ENCODE measurements around the gene ARMC3. TPM values are rescaled to one million over a fixed set of nuclear protein-coding genes. Genes with fewer than 3 reads are reported as not detected.

The ARMC3 gene, protein sequence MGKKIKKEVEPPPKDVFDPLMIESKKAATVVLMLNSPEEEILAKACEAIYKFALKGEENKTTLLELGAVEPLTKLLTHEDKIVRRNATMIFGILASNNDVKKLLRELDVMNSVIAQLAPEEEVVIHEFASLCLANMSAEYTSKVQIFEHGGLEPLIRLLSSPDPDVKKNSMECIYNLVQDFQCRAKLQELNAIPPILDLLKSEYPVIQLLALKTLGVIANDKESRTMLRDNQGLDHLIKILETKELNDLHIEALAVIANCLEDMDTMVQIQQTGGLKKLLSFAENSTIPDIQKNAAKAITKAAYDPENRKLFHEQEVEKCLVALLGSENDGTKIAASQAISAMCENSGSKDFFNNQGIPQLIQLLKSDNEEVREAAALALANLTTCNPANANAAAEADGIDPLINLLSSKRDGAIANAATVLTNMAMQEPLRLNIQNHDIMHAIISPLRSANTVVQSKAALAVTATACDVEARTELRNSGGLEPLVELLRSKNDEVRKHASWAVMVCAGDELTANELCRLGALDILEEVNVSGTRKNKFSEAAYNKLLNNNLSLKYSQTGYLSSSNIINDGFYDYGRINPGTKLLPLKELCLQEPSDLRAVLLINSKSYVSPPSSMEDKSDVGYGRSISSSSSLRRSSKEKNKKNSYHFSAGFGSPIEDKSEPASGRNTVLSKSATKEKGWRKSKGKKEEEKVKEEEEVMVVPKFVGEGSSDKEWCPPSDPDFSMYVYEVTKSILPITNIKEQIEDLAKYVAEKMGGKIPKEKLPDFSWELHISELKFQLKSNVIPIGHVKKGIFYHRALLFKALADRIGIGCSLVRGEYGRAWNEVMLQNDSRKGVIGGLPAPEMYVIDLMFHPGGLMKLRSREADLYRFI
- total RNA-seq (not detected in 2 replicates), polyA plus RNA-seq (not detected in 2 replicates), polyA minus RNA-seq (0.43 TPM in 1 of 2 replicates, not detected in the other)
- 2.0 TPM for total RNA-seq (2013)

DNA sequence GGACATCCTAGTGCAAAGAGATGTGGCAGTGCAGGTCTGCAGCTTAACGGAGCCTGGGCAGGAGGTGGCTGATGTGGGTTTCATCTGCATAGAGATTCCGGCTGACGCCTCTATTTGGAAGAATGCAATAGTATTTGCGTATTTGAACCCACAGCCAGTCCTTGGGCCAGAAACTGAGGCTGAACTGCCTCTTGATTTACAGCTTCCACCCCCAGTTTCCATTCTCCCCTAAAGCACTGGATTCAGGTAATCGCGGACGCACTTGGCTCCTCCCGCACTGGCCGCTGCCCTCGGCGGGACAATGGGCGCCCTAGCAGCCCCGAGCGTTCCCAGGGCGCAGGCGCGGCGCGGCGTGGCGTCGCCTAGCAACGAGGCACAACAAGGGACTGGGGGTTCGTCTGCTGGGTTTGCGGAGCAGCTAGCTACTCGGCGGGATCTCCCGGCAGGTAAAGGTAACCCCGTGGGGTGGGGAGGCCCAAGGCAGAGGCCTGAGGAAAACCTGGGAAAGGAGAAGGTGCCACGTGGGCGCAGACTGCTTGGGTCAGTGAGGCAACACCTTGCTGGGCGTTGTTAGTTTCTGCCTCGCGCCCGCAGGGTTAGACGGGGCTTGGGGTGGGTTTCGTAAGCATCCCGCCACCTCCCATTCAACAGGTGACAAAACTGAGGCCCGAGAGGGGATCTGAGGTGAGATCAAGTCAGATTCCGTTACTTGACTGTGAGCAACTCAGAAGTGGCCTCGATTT, at the start of gene ARMC3:
ARMC3 (plus strand) TSS at position 393 of the 743 bp plus-strand sequence. CDS start 3,944 bp downstream, outside the sequence.
- H3K27me3 Mint-ChIP-seq = peaks cover 11% of the 10 kb centered on the region
- H3K4me3 ChIP-seq (ENCODE audit: control extremely low read depth in 1 of 5, extremely low read depth in 1 of 5, insufficient read depth in 1 of 5, low read depth in 2 of 5, low read length in 4 of 5) = peak within 1 kb of the TSS in 4 of 5 experiments; percentile 24 to 61 (median 44)
- no peaks in the 10 kb centered on the region for H3K9me3 Mint-ChIP-seq (ENCODE audit: insufficient read depth)
- no peak within 1 kb of the TSS for H3K4me3 Mint-ChIP-seq
- peaks cover 18% of the 10 kb centered on the region for H3K4me1 Mint-ChIP-seq
- no peak within 1 kb of the TSS for H3K27ac Mint-ChIP-seq
- H3K79me2 ChIP-seq (ENCODE audit: control insufficient read depth, insufficient read depth, low read length) = no peaks in the 10 kb centered on the region
- peak within 1 kb of the TSS; percentile 76 for H3K4me2 ChIP-seq (replicated peaks; ENCODE audit: low read depth, low read length, poor library complexity, severe bottlenecking)
- H2AFZ ChIP-seq (ENCODE audit: insufficient read depth, low read depth, low read length, poor library complexity, severe bottlenecking) = peak within 1 kb of the TSS; percentile 72
- H3K4me1 ChIP-seq (ENCODE audit: control insufficient read depth in 2 of 2, insufficient read depth in 2 of 2, low read length in 2 of 2) = peaks cover 25 to 28% of the 10 kb centered on the region in 2 donors
- TF ChIP-seq, protein P1, sequence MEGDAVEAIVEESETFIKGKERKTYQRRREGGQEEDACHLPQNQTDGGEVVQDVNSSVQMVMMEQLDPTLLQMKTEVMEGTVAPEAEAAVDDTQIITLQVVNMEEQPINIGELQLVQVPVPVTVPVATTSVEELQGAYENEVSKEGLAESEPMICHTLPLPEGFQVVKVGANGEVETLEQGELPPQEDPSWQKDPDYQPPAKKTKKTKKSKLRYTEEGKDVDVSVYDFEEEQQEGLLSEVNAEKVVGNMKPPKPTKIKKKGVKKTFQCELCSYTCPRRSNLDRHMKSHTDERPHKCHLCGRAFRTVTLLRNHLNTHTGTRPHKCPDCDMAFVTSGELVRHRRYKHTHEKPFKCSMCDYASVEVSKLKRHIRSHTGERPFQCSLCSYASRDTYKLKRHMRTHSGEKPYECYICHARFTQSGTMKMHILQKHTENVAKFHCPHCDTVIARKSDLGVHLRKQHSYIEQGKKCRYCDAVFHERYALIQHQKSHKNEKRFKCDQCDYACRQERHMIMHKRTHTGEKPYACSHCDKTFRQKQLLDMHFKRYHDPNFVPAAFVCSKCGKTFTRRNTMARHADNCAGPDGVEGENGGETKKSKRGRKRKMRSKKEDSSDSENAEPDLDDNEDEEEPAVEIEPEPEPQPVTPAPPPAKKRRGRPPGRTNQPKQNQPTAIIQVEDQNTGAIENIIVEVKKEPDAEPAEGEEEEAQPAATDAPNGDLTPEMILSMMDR (IDR thresholded peaks at IDR 0.05) = no peak
- TF ChIP-seq EZH2 (IDR thresholded peaks at IDR 0.05; ENCODE audit: borderline replicate concordance, insufficient read depth, low read depth, low read length, poor library complexity, severe bottlenecking) = no peak
- H3K9me3 ChIP-seq (ENCODE audit: control extremely low read depth in 1 of 3, control insufficient read depth in 2 of 3, insufficient read depth in 1 of 3, low read length in 2 of 3) = peaks cover 0 to 3% (median 3%) of the 10 kb centered on the region in 3 donors
- CTCF ChIA-PET = no interaction called here
- H3K9ac ChIP-seq (ENCODE audit: low read length) = peak within 1 kb of the TSS; percentile 57
- H3K27ac ChIP-seq (ENCODE audit: low read length in 2 of 2) = no peak within 1 kb of the TSS
- peaks cover 0 to 12% (median 9%) of the 10 kb centered on the region in 4 experiments for H3K27me3 ChIP-seq (replicated peaks in 1 of 4; ENCODE audit: control extremely low read depth in 1 of 4, control insufficient read depth in 3 of 4, insufficient read depth in 4 of 4, low read length in 3 of 4)
- 6% methylated on average over 34 of the region's 41 CpGs for WGBS (ENCODE audit: insufficient coverage)
- ATAC-seq (ENCODE audit: low read depth) (peak; percentile 81), DNase-seq (peak; percentile 77)
- no peaks in the 10 kb centered on the region for H3K36me3 ChIP-seq (replicated peaks in 1 of 2; ENCODE audit: control extremely low read depth in 1 of 2, control insufficient read depth in 1 of 2, extremely low read depth in 1 of 2, insufficient read depth in 2 of 2, low read length in 1 of 2)
- H4K20me1 ChIP-seq (ENCODE audit: control insufficient read depth, insufficient read depth, low read length, poor library complexity, severe bottlenecking) = no peaks in the 10 kb centered on the region
- intact Hi-C loops (cut with micrococcal nuclease) = no loop called here
- POLR2A ChIA-PET = no interaction called here
